NT2/D1 (cell line): ENCODE measurements around the gene MINK1.

Experiments used
- SUZ12 ChIP-seq: IDR thresholded peaks from 2 replicates; pipeline ENCODE4 v1.6.1; 2011; ENCODE audit not compliant: insufficient read length, insufficient read depth; ENCODE audit errors: extremely low read depth
- YY1 ChIP-seq: IDR thresholded peaks from 2 replicates; pipeline ENCODE4 v1.6.1; 2011; ENCODE audit not compliant: insufficient read length, insufficient read depth
- ZNF274 ChIP-seq: IDR thresholded peaks from 2 replicates; pipeline ENCODE4 v1.6.1; 2011; ENCODE audit warnings: mild to moderate bottlenecking, low read depth, low read length

DNA sequence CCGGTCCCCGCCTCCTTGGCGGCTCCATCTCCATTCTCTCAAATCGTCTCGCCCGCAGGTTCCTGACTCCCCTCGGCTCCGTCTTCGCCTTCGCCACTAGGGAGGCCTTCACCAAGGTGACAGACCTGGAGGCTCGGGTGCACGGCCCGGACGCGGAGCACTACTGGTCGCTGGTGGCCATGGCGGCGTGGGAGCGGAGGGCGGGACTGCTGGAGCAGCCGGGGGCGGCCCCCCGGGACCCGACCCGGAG is 43.5 kb upstream of the MINK1 start:
- TF ChIP-seq ZNF274 (no peak), YY1 (no peak), SUZ12 (no peak)
